ENCODE results near the gene PRPF40A.

DNA sequence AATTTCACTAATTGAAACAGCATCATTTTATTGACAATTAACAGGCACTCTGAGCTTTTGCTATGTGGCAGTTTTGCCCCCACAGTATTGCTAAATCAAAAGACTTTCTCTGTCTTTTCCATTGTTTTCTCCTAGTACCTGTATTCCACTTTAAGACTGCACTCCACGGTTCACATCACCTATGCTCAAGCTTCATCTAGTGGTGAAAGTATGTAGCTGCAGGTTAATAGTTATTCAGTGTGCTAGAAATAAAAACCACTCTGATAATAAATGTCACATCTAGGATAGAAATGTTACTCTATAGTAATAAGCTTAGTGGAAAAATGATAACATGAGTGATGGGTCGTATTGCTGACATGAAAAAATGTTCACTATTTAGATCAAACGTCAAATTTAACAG is 25.7 kb upstream of the PRPF40A start:
- no peak for TF ChIP-seq EZH2 (IDR thresholded peaks at IDR 0.05; ENCODE audit: low read length)
- TF ChIP-seq, protein P1, sequence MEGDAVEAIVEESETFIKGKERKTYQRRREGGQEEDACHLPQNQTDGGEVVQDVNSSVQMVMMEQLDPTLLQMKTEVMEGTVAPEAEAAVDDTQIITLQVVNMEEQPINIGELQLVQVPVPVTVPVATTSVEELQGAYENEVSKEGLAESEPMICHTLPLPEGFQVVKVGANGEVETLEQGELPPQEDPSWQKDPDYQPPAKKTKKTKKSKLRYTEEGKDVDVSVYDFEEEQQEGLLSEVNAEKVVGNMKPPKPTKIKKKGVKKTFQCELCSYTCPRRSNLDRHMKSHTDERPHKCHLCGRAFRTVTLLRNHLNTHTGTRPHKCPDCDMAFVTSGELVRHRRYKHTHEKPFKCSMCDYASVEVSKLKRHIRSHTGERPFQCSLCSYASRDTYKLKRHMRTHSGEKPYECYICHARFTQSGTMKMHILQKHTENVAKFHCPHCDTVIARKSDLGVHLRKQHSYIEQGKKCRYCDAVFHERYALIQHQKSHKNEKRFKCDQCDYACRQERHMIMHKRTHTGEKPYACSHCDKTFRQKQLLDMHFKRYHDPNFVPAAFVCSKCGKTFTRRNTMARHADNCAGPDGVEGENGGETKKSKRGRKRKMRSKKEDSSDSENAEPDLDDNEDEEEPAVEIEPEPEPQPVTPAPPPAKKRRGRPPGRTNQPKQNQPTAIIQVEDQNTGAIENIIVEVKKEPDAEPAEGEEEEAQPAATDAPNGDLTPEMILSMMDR (optimal IDR thresholded peaks at IDR 0.05 in 1 of 3, IDR thresholded peaks at IDR 0.05 in 1 of 3, conservative IDR thresholded peaks at IDR 0.05 in 1 of 3; ENCODE audit: extremely low read depth in 1 of 3, insufficient read depth in 2 of 3, low read length in 3 of 3), result peak in 2 of 3 experiments; percentile 50 to 57

Data from keratinocyte (primary cell).